K562 (cell line): ENCODE data around the gene ZNRF1. TPM values are rescaled to one million over a fixed set of nuclear protein-coding genes. Genes with fewer than 3 reads are reported as not detected.

Source experiments
- ATAC-seq: fragments of 200-7000 bp; cut with Tn5 transposase; 3 replicates; pipeline ENCODE4 v1.9.1; 2020; ENCODE audit warnings: moderate library complexity
- BruUV-seq: library from RNA; stranded (reverse); fragments of 400-500 nt; replicated peaks from 2 replicates; lab custom pipeline; 2021; lab: Mats Ljungman, UMichigan
- CTCF ChIA-PET: fragments of 300-600 bp; formaldehyde crosslinking; extraction: SDS; loops from one replicate; lab custom pipeline; 2021; ENCODE audit warnings: low intra/inter-chr PET ratio; lab: Yijun Ruan, JAX
- POLR2A ChIA-PET: fragments of 300-600, 350-650 bp; sonication (Branson Sonifier 250); formaldehyde crosslinking; extraction: SDS; loops from one replicate; lab custom pipeline; 2021; ENCODE audit warnings: antibody characterized with exemption, inconsistent platforms; lab: Yijun Ruan, JAX
- DNase-seq, 4 experiments: peaks; one replicate each; pipeline versions ENCODE4 v3.0.0 to v3.0.0-alpha.2; 2011 to 2018; ENCODE audit warnings: low spot score in 3 of 4, mixed read lengths in 3 of 4; ENCODE audit errors: extremely low read depth in 1 of 4
- FAIRE-seq: peaks from 2 replicates; lab custom pipeline; 2011; peaks lifted over from hg19 to GRCh38; lab: Jason Lieb, UNC
- H2AFZ ChIP-seq: 2 replicates; pipeline ENCODE4 v1.6.0; 2011; ENCODE audit warnings: low read depth, low read length, control low read depth, inconsistent platforms
- H3K27ac ChIP-seq: fragments of 200-600 bp; 3 replicates; pipeline ENCODE4 v1.8.0; 2011; ENCODE audit warnings: low read depth, mild to moderate bottlenecking, control low read depth, inconsistent platforms, low read length, moderate library complexity, mixed read lengths; ENCODE audit errors: extremely low read depth
- H3K27me3 ChIP-seq, 2 experiments: fragments of 300-600 bp in 1 of 2; 2 replicates in 1 of 2; 3 replicates in 1 of 2; pipeline versions ENCODE4 v1.6.0 to v1.8.0; 2011; ENCODE audit warnings: inconsistent platforms in 2 of 2, low read length in 2 of 2, mild to moderate bottlenecking in 1 of 2, mixed read lengths in 1 of 2, moderate library complexity in 1 of 2; ENCODE audit not compliant: control insufficient read depth in 2 of 2, insufficient read depth in 2 of 2
- H3K36me3 ChIP-seq: fragments of 300-600 bp; 3 replicates; pipeline ENCODE4 v1.8.0; 2011; ENCODE audit warnings: mild to moderate bottlenecking, low read length, inconsistent platforms; ENCODE audit not compliant: control insufficient read depth, insufficient read depth
- H3K4me1 ChIP-seq, 2 experiments: fragments of 200-600 bp in 1 of 2; replicated peaks in 1 of 2; 2 replicates in 1 of 2; 3 replicates in 1 of 2; pipeline versions ENCODE4 v1.5.1 to v1.8.0; 2011; ENCODE audit warnings: inconsistent platforms in 2 of 2, low read length in 2 of 2, mild to moderate bottlenecking in 1 of 2, mixed read lengths in 1 of 2, moderate library complexity in 1 of 2; ENCODE audit not compliant: control insufficient read depth in 2 of 2, insufficient read depth in 2 of 2
- H3K4me2 ChIP-seq: 2 replicates; pipeline ENCODE4 v1.6.1; 2011; ENCODE audit warnings: low read length, control low read depth, inconsistent platforms, mixed read lengths; ENCODE audit not compliant: insufficient read depth
- H3K4me3 ChIP-seq: fragments of 200-600 bp; sonication (generic), shearing (Covaris generic); 2 replicates; pipeline ENCODE4 v1.5.1; 2016; ENCODE audit warnings: control low read depth, inconsistent platforms
- H3K79me2 ChIP-seq: fragments of 200-600 bp; 3 replicates; pipeline ENCODE4 v1.8.0; 2011; ENCODE audit warnings: low read length, inconsistent platforms; ENCODE audit not compliant: control insufficient read depth, insufficient read depth
- H3K9ac ChIP-seq, 2 experiments: 2 replicates each; pipeline versions ENCODE4 v1.6.0 to v1.6.1; 2011; ENCODE audit warnings: low read depth in 2 of 2, low read length in 2 of 2, control low read depth in 1 of 2, inconsistent platforms in 1 of 2, mild to moderate bottlenecking in 1 of 2, mixed read lengths in 1 of 2; ENCODE audit not compliant: insufficient read depth in 1 of 2
- H3K9me1 ChIP-seq: one replicate; pipeline ENCODE4 v1.6.0; 2011; ENCODE audit warnings: inconsistent platforms, mild to moderate bottlenecking, low read length, moderate library complexity; ENCODE audit not compliant: control insufficient read depth, insufficient read depth
- H3K9me3 ChIP-seq: replicated peaks from 2 replicates; pipeline ENCODE4 v1.5.1; 2011; ENCODE audit warnings: low read depth, low read length, inconsistent platforms; ENCODE audit not compliant: control insufficient read depth, insufficient read depth
- H4K20me1 ChIP-seq: replicated peaks from 2 replicates; pipeline ENCODE4 v1.6.1; 2011; ENCODE audit warnings: low read length, inconsistent platforms, mixed read lengths; ENCODE audit not compliant: control insufficient read depth, insufficient read depth
- ARHGAP35 ChIP-seq: fragments of 450-650 bp; IDR thresholded peaks from 2 replicates; pipeline ENCODE4 v1.6.1; 2018; ENCODE audit not compliant: partially characterized antibody
- E4F1 ChIP-seq: fragments of 250-450 bp; sonication (Bioruptor Pico); IDR thresholded peaks from 2 replicates; pipeline ENCODE4 v1.5.0; 2021; ENCODE audit warnings: mild to moderate bottlenecking, borderline replicate concordance
- FOXM1 ChIP-seq, 2 experiments: fragments of 450-650 bp in 1 of 2; sonication (generic) in 1 of 2; formaldehyde crosslinking in 1 of 2; IDR thresholded peaks; 2 replicates each; pipeline versions ENCODE4 v1.6.1 to v1.9.0; 2017 to 2022; ENCODE audit warnings: low read depth in 2 of 2, mild to moderate bottlenecking in 2 of 2, missing genetic modification reagents in 1 of 2, moderate library complexity in 1 of 2
- NCOA2 ChIP-seq, 2 experiments: fragments of 450-650 bp; IDR thresholded peaks; 2 replicates each; pipeline ENCODE4 v1.6.1; 2018; ENCODE audit warnings: mild to moderate bottlenecking in 2 of 2, moderate library complexity in 1 of 2; ENCODE audit not compliant: partially characterized antibody in 2 of 2
- NELFE ChIP-seq: IDR thresholded peaks from 2 replicates; pipeline ENCODE4 v1.6.1; 2011; ENCODE audit warnings: mild to moderate bottlenecking; ENCODE audit not compliant: insufficient read depth, insufficient read length
- WGBS: fragments of 100-300 bp; shearing (Covaris generic); methylation state at CpG from one replicate; pipeline ENCODE4 v1.1.6; 2016; ENCODE audit warnings: low coverage, mixed read lengths; ENCODE audit not compliant: insufficient coverage; ENCODE audit errors: missing lambda C conversion rate; 5-methylcytosine and 5-hydroxymethylcytosine counted together
- in situ Hi-C: fragments of 300-500 bp; cut with MboI; formaldehyde crosslinking; loops from 4 replicates; pipeline ENCODE4 v1.15.0; 2018; ENCODE audit warnings: inconsistent platforms, mixed read lengths
- intact Hi-C: fragments of 100-400 bp; cut with micrococcal nuclease; formaldehyde crosslinking; loops from 2 replicates; pipeline ENCODE4 v1.14.2; 2022
- polyA plus RNA-seq, 8 experiments: library from polyadenylated mRNA; depleted of rRNA in 4 of 8; stranded (reverse) in 5 of 8; unstranded in 3 of 8; fragments of >200 nt; fragmentation: Nextera tagmentation in 2 of 8; fragmentation: Illumina TruSeq in 1 of 8; extraction: Ambion mirVana in 2 of 8; extraction: Trizol in 1 of 8; gene quantifications; 2 replicates each; pipeline versions ENCODE4 v1.2.1 to v1.2.3, GENCODE V29; 2011 to 2014; ENCODE audit warnings: inconsistent platforms in 1 of 8, missing spikeins in 1 of 8
- total RNA-seq, 7 experiments: library from RNA; depleted of rRNA in 6 of 7; stranded (reverse); fragments of >200 nt in 6 of 7; fragmentation: Illumina TruSeq in 2 of 7; extraction: Trizol in 2 of 7; gene quantifications; 2 replicates each; pipeline versions ENCODE4 v1.2.1 to v1.2.3, GENCODE V29; 2011 to 2021; ENCODE audit warnings: low replicate concordance in 1 of 7

ZNRF1 gene
- total and polyA plus RNA-seq, 9 of the 15 experiments (the other 6 are each of a cell fraction or from before 2014, with no cell fraction given): 9.5 to 37.7 (median 20.0) TPM

GRCh38 chr16:74997042-74997491 lies 1.8 kb upstream of the ZNRF1 start:
- intact Hi-C loops: no loop called here
- TF ChIP-seq FOXM1 (IDR thresholded peaks at IDR 0.05; ENCODE audit: low read depth): no peak
- TF ChIP-seq FOXM1 (CRISPR knock-in tag; IDR thresholded peaks at IDR 0.05; ENCODE audit: low read depth): no peak
- TF ChIP-seq NCOA2 (IDR thresholded peaks at IDR 0.05; ENCODE audit: partially characterized antibody in 2 of 2): no peak
- no peak for TF ChIP-seq ARHGAP35
- no peak for TF ChIP-seq NELFE
- no peak for TF ChIP-seq E4F1 (CRISPR knock-in tag)
- TF ChIP-seq, all 486 proteins: peak for 0
- POLR2A ChIA-PET: interaction anchor here (0.7 to 4.6 kb wide), 4 partner anchors 11 to 526 kb away, joined by 3 to 17 read pairs (median 6); partner anchors contain the start of gene WDR59
- Histone ChIP-seq H3K27me3 (no peaks in the 10 kb centered on the region), H3K4me3 (no peak overlapping the region), H3K9ac (no peak overlapping the region; a peak in 1 of 4 replicates), H3K79me2 (peaks cover 28% of the 10 kb centered on the region), H3K36me3 (no peaks in the 10 kb centered on the region), H3K9me3 (no peaks in the 10 kb centered on the region), H3K4me2 (no peak overlapping the region), H2AFZ (no peak overlapping the region), H3K27ac (no peak overlapping the region), H3K4me1 (peaks cover 30 to 31% of the 10 kb centered on the region in 2 experiments), H3K9me1 (no peaks in the 10 kb centered on the region), H4K20me1 (peaks cover 5% of the 10 kb centered on the region; the same call in 1 of the 2 replicates)
- in situ Hi-C loops: no loop called here
- WGBS: 92% methylated on average over 8 of the region's 8 CpGs
- ATAC-seq: no peak
- BruUV-seq: no TSS peak
- FAIRE-seq: no peak
- no peak for DNase-seq
- CTCF ChIA-PET: interaction anchor here (3.0 kb wide), 1 partner anchor 114 kb away, joined by 42 read pairs; no protein-coding TSS in a partner anchor
